ENCODE measurements around the gene CTSZ.
A peak's percentile ranks its signal among the peaks of the same experiment; 100 is the strongest.

The CTSZ gene

GRCh38 chr20:58997141-58997770 is 9.8 kb downstream of the CTSZ start:
- ATAC-seq: peak; percentile 20; the same call in 2 of the 3 replicates
- no peak for TF ChIP-seq TOX (CRISPR knock-in tag; IDR thresholded peaks at IDR 0.05; ENCODE audit: borderline replicate concordance)
- TF ChIP-seq SNAI2 (CRISPR knock-in tag; IDR thresholded peaks at IDR 0.05): no peak
- TF ChIP-seq TCF4 (CRISPR knock-in tag; IDR thresholded peaks at IDR 0.05; ENCODE audit: borderline replicate concordance): no peak

- no peak for TF ChIP-seq ARNTL (CRISPR knock-in tag; IDR thresholded peaks at IDR 0.05; ENCODE audit: borderline replicate concordance, low read depth)
- TF ChIP-seq TCF4 (CRISPR knock-in tag; IDR thresholded peaks at IDR 0.05; ENCODE audit: borderline replicate concordance): no peak
- no peak for TF ChIP-seq POU6F1 (CRISPR knock-in tag; IDR thresholded peaks at IDR 0.05; ENCODE audit: borderline replicate concordance, low read depth)
- TF ChIP-seq ZNF565 (CRISPR knock-in tag; conservative IDR thresholded peaks at IDR 0.05; ENCODE audit: low read depth): no peak
- no peak for TF ChIP-seq ZNF70 (CRISPR knock-in tag; IDR thresholded peaks at IDR 0.05)
- no peak for TF ChIP-seq TOX (CRISPR knock-in tag; IDR thresholded peaks at IDR 0.05; ENCODE audit: borderline replicate concordance)
- TF ChIP-seq SNAI2 (CRISPR knock-in tag; IDR thresholded peaks at IDR 0.05): no peak
- TF ChIP-seq GLIS3 (CRISPR knock-in tag; IDR thresholded peaks at IDR 0.05): no peak
- no peak for TF ChIP-seq PPARA (CRISPR knock-in tag; IDR thresholded peaks at IDR 0.05; ENCODE audit: borderline replicate concordance)
- no peak for TF ChIP-seq OSR1 (CRISPR knock-in tag; IDR thresholded peaks at IDR 0.05)
- ATAC-seq: no peak
These were observed 10.8 kb downstream of the CTSZ start for GRCh38 chr20:58996226-58996611.

- TF ChIP-seq ESRRG (CRISPR knock-in tag; IDR thresholded peaks at IDR 0.05) (no peak), TCF4 (CRISPR knock-in tag; IDR thresholded peaks at IDR 0.05; ENCODE audit: borderline replicate concordance) (no peak), ZNF565 (CRISPR knock-in tag; conservative IDR thresholded peaks at IDR 0.05; ENCODE audit: low read depth) (no peak)
- TF ChIP-seq, protein P1, sequence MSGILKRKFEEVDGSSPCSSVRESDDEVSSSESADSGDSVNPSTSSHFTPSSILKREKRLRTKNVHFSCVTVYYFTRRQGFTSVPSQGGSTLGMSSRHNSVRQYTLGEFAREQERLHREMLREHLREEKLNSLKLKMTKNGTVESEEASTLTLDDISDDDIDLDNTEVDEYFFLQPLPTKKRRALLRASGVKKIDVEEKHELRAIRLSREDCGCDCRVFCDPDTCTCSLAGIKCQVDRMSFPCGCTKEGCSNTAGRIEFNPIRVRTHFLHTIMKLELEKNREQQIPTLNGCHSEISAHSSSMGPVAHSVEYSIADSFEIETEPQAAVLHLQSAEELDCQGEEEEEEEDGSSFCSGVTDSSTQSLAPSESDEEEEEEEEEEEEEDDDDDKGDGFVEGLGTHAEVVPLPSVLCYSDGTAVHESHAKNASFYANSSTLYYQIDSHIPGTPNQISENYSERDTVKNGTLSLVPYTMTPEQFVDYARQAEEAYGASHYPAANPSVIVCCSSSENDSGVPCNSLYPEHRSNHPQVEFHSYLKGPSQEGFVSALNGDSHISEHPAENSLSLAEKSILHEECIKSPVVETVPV (CRISPR knock-in tag; IDR thresholded peaks at IDR 0.05): no peak
These were observed 11.4 kb downstream of the CTSZ start for GRCh38 chr20:58995461-58996225.

GRCh38 chr20:58994390-58995159 is 12.5 kb downstream of the CTSZ start:
- no peak for ATAC-seq
- no peak for TF ChIP-seq ZNF8 (CRISPR knock-in tag; IDR thresholded peaks at IDR 0.05)
- TF ChIP-seq, protein P2, sequence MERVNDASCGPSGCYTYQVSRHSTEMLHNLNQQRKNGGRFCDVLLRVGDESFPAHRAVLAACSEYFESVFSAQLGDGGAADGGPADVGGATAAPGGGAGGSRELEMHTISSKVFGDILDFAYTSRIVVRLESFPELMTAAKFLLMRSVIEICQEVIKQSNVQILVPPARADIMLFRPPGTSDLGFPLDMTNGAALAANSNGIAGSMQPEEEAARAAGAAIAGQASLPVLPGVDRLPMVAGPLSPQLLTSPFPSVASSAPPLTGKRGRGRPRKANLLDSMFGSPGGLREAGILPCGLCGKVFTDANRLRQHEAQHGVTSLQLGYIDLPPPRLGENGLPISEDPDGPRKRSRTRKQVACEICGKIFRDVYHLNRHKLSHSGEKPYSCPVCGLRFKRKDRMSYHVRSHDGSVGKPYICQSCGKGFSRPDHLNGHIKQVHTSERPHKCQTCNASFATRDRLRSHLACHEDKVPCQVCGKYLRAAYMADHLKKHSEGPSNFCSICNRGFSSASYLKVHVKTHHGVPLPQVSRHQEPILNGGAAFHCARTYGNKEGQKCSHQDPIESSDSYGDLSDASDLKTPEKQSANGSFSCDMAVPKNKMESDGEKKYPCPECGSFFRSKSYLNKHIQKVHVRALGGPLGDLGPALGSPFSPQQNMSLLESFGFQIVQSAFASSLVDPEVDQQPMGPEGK (CRISPR knock-in tag; IDR thresholded peaks at IDR 0.05; ENCODE audit: borderline replicate concordance): no peak
- no peak for TF ChIP-seq SNAI2 (CRISPR knock-in tag; IDR thresholded peaks at IDR 0.05)
- no peak for TF ChIP-seq ZC3H10 (CRISPR knock-in tag; IDR thresholded peaks at IDR 0.05)
- TF ChIP-seq GLIS3 (CRISPR knock-in tag; IDR thresholded peaks at IDR 0.05): no peak
- TF ChIP-seq BACH2 (CRISPR knock-in tag; IDR thresholded peaks at IDR 0.05; ENCODE audit: borderline replicate concordance): no peak
- no peak for TF ChIP-seq CREB5 (CRISPR knock-in tag; IDR thresholded peaks at IDR 0.05; ENCODE audit: low read depth)
- TF ChIP-seq RARB (CRISPR knock-in tag; IDR thresholded peaks at IDR 0.05): no peak
- no peak for TF ChIP-seq POU6F1 (CRISPR knock-in tag; IDR thresholded peaks at IDR 0.05; ENCODE audit: borderline replicate concordance, low read depth)
- no peak for TF ChIP-seq ZNF70 (CRISPR knock-in tag; IDR thresholded peaks at IDR 0.05)
- TF ChIP-seq PPARA (CRISPR knock-in tag; IDR thresholded peaks at IDR 0.05; ENCODE audit: borderline replicate concordance): no peak
- TF ChIP-seq ARNTL (CRISPR knock-in tag; IDR thresholded peaks at IDR 0.05; ENCODE audit: borderline replicate concordance, low read depth): no peak
- no peak for TF ChIP-seq ESRRG (CRISPR knock-in tag; IDR thresholded peaks at IDR 0.05)
- TF ChIP-seq, protein P1 (CRISPR knock-in tag; IDR thresholded peaks at IDR 0.05): no peak
- no peak for TF ChIP-seq ZFP30 (CRISPR knock-in tag; IDR thresholded peaks at IDR 0.05)
- TF ChIP-seq CSDC2 (CRISPR knock-in tag; IDR thresholded peaks at IDR 0.05): no peak

More at GRCh38 chr20:58995461-58996225, 11.4 kb downstream of the CTSZ start:
- ATAC-seq: no peak

All from SK-N-SH treated with all-trans-retinoic acid at 6 μM for 48 hours (cell line).